ENCODE results near the gene GDPD2. TPM values are rescaled to one million over a fixed set of nuclear protein-coding genes. Genes with fewer than 3 reads are reported as not detected.
A peak's percentile ranks its signal among the peaks of the same experiment; 100 is the strongest.

The GDPD2 gene
- total RNA-seq, 4 donors from 2014 or later, result 0.21 to 0.30 TPM; not detected in 2

DNA sequence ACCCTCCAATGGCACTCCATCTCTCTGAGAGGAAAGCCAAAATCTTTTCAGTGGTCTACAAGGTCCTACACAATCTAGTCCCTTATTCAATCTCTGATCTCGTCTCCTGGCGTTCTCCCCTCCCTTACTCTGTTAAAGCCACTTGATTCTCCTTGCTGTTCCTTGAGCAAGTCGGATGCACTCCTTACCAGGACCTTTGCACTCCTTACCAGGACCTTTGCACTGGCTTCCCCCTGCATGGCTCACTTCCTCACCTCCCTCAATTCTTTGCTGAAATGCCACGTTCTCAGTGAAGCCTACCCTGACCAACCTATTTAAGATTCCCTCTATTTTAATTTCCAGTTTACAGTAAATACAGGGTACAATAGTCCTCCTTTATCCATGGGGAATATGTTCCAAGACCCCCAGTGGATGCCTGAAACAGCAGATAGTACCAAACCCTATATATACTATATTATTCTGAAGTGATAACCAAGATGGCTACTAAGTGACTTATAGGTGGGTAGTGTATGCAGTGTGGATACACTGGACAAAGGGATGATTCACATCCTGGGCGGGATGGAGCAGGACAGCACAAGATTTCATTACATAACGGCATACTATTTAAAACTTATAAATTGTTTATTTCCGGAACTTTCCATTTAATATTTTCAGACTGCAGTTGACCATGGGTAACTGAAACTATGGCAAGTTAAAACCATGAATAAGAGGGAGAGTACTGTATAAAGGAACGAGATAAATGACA, 15.0 kb downstream of the GDPD2 start:
- H3K36me3 ChIP-seq, result no peaks in the 10 kb centered on the region
- peaks cover 0 to 12% (median 4%) of the 10 kb centered on the region in 4 donors for H3K4me1 ChIP-seq
- WGBS, 2 donors, result 70 to 73% methylated on average over 8 of the region's 8 CpGs
- DNase-seq (ENCODE audit: low spot score in 2 of 2), result no peak
- no peak overlapping the region for H3K4me3 ChIP-seq
- peaks cover 0 to 23% of the 10 kb centered on the region in 2 donors for H3K27me3 ChIP-seq
- H3K27ac ChIP-seq, result no peak overlapping the region
- H3K9me3 ChIP-seq, result no peaks in the 10 kb centered on the region
- TF ChIP-seq POLR2A (IDR thresholded peaks at IDR 0.05) (no peak), EP300 (IDR thresholded peaks at IDR 0.05) (no peak)
- TF ChIP-seq, protein P1, sequence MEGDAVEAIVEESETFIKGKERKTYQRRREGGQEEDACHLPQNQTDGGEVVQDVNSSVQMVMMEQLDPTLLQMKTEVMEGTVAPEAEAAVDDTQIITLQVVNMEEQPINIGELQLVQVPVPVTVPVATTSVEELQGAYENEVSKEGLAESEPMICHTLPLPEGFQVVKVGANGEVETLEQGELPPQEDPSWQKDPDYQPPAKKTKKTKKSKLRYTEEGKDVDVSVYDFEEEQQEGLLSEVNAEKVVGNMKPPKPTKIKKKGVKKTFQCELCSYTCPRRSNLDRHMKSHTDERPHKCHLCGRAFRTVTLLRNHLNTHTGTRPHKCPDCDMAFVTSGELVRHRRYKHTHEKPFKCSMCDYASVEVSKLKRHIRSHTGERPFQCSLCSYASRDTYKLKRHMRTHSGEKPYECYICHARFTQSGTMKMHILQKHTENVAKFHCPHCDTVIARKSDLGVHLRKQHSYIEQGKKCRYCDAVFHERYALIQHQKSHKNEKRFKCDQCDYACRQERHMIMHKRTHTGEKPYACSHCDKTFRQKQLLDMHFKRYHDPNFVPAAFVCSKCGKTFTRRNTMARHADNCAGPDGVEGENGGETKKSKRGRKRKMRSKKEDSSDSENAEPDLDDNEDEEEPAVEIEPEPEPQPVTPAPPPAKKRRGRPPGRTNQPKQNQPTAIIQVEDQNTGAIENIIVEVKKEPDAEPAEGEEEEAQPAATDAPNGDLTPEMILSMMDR (IDR thresholded peaks at IDR 0.05), result no peak

DNA sequence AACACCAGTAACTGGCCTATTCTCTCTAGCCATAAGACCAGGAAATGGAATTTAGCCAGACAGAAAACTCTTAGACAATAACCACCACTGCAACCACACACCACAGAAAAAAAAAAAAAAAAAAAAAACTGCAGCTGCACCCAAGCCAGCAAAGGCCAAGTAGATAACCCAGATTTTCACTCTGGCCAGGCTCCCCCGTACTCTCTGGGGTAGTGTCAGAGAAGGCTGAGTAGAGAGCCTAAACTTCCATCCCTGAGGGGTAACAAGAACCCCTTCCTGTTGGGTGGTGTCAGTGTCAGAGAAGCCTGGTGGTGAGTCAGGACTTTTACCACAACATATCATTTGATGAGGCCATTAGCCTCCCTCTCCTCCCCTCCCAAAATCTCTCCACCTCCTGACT, 15.9 kb downstream of the GDPD2 start:
- Histone ChIP-seq H3K27me3 (peaks cover 0 to 30% of the 10 kb centered on the region in 2 donors), H3K4me3 (no peak overlapping the region), H3K27ac (no peak overlapping the region), H3K36me3 (no peaks in the 10 kb centered on the region), H3K4me1 (peaks cover 0 to 7% (median 4%) of the 10 kb centered on the region in 4 donors), H3K9me3 (no peaks in the 10 kb centered on the region)
- 67 to 74% methylated on average over 1 of the region's 1 CpG for WGBS, 2 donors
- DNase-seq (ENCODE audit: low spot score in 2 of 2), result no peak
- no peak for TF ChIP-seq EP300 (IDR thresholded peaks at IDR 0.05)
- TF ChIP-seq, protein P1 (IDR thresholded peaks at IDR 0.05), result no peak

- 53 to 61% methylated on average over 6 of the region's 6 CpGs for whole genome bisulfite sequencing, 2 donors
- no peak for DNase-seq (ENCODE audit: low spot score in 2 of 2)
- Histone ChIP-seq H3K36me3 (no peaks in the 10 kb centered on the region), H3K27ac (no peak overlapping the region), H3K9me3 (no peaks in the 10 kb centered on the region), H3K4me3 (no peak overlapping the region), H3K27me3 (peaks cover 0 to 55% of the 10 kb centered on the region in 2 donors), H3K4me1 (peaks cover 0 to 11% (median 0%) of the 10 kb centered on the region in 4 donors)
- TF ChIP-seq, protein P1 (IDR thresholded peaks at IDR 0.05), result no peak
- TF ChIP-seq POLR2A (IDR thresholded peaks at IDR 0.05) (no peak), EP300 (IDR thresholded peaks at IDR 0.05) (no peak)
Measured at GRCh38 chrX:70442224-70442623, 19.1 kb downstream of the GDPD2 start.

DNA sequence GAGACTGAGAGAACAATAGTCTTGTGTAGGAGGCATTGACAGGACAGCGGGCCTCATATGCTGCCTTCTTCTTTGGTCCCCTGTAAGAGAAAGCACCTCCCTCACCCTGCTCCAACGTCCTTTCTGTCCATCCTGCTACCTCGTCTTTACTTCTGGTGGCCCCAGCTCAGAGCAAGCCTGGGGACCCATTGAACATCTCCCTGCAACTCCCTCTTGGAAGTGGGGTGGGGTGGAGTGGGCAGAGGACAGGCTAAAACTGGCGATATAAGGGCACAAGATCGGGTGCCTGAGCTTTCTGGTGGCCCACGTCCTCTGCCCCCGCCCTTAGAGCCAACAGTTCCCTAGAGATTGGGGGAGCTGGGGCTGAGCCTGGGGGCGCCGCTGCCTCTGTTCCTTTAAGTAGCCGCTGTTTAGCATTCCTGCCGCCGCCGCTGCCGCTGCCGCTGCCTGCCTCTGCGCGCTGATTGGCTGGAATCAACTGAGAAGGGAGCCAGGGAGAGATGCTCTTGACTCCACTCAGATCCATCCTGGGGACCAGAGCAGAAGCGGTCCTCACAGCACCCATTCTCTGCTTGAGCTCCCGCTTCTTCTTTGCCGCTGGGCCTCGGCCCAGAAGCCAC, 21.3 kb downstream of the GDPD2 start, which contains the start of gene DLG3:
Gene DLG3 (plus strand): TSS at position 510 of the 620 bp plus-strand sequence. CDS start 367 bp downstream, outside the sequence.
- no peaks in the 10 kb centered on the region for H3K36me3 ChIP-seq
- 14 to 41% methylated on average over 4 to 21 of the region's 21 CpGs for WGBS, 2 donors
- no peak within 1 kb of the TSS for H3K27ac ChIP-seq
- DNase-seq (ENCODE audit: low spot score in 2 of 2), result no peak
- no peaks in the 10 kb centered on the region for H3K9me3 ChIP-seq
- peaks cover 0 to 11% (median 0%) of the 10 kb centered on the region in 4 donors for H3K4me1 ChIP-seq
- H3K27me3 ChIP-seq, result peaks cover 0 to 44% of the 10 kb centered on the region in 2 donors
- peak within 1 kb of the TSS in 1 of 4 donors; percentile 34 for H3K4me3 ChIP-seq
- no peak for TF ChIP-seq EP300 (IDR thresholded peaks at IDR 0.05)
- no peak for TF ChIP-seq POLR2A (IDR thresholded peaks at IDR 0.05)
- TF ChIP-seq, protein P1 (IDR thresholded peaks at IDR 0.05), result no peak
